Activated CD4-positive, alpha-beta memory T cell treated with anti-CD3 and anti-CD28 coated beads, Interleukin-2, amount 10 ng/mL, durations not matched to agents 7 days and 5 days (primary cell): ENCODE measurements around the gene SHISA5. TPM values are rescaled to one million over a fixed set of nuclear protein-coding genes. Genes with fewer than 3 reads are reported as not detected.
"Not testable (repeated sequence)": the region's sequence is repeated elsewhere in the genome, so short reads cannot be mapped to it uniquely, and the experiment has no call there.

Experiments
- CTCF ChIA-PET: fragments of 350-600 bp; sonication (Branson Sonifier 250); formaldehyde crosslinking; loops from one replicate; lab custom pipeline; 2021; ENCODE audit warnings: antibody characterized with exemption, inconsistent platforms; lab: Charles Lee
- POLR2A ChIA-PET: fragments of 350-600 bp; sonication (Branson Sonifier 250); formaldehyde crosslinking; loops from one replicate; lab custom pipeline; 2021; ENCODE audit warnings: antibody characterized with exemption; lab: Charles Lee
- DNase-seq: peaks from one replicate; pipeline ENCODE4 v3.0.0-alpha.2; 2020
- H3K27ac Mint-ChIP-seq: one replicate; pipeline ENCODE4 v1.8.0; 2021; ENCODE audit warnings: mild to moderate bottlenecking, mixed read lengths
- H3K27me3 Mint-ChIP-seq: one replicate; pipeline ENCODE4 v1.8.0; 2021; ENCODE audit warnings: mixed read lengths
- H3K36me3 Mint-ChIP-seq: one replicate; pipeline ENCODE4 v1.8.0; 2021; ENCODE audit warnings: low read depth, mixed read lengths
- H3K4me1 Mint-ChIP-seq: one replicate; pipeline ENCODE4 v1.8.0; 2021; ENCODE audit warnings: mixed read lengths
- H3K4me3 Mint-ChIP-seq: one replicate; pipeline ENCODE4 v1.8.0; 2021; ENCODE audit warnings: mild to moderate bottlenecking, mixed read lengths
- H3K9me3 Mint-ChIP-seq: one replicate; pipeline ENCODE4 v1.8.0; 2021; ENCODE audit warnings: mixed read lengths
- total RNA-seq, 2 experiments: library from RNA; stranded (reverse); gene quantifications; one replicate each; pipeline ENCODE4 v1.2.3, GENCODE V29; 2021

SHISA5 gene, protein sequence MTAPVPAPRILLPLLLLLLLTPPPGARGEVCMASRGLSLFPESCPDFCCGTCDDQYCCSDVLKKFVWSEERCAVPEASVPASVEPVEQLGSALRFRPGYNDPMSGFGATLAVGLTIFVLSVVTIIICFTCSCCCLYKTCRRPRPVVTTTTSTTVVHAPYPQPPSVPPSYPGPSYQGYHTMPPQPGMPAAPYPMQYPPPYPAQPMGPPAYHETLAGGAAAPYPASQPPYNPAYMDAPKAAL
- total RNA-seq: 100 to 1,000 TPM; 336 to 337 TPM

DNA sequence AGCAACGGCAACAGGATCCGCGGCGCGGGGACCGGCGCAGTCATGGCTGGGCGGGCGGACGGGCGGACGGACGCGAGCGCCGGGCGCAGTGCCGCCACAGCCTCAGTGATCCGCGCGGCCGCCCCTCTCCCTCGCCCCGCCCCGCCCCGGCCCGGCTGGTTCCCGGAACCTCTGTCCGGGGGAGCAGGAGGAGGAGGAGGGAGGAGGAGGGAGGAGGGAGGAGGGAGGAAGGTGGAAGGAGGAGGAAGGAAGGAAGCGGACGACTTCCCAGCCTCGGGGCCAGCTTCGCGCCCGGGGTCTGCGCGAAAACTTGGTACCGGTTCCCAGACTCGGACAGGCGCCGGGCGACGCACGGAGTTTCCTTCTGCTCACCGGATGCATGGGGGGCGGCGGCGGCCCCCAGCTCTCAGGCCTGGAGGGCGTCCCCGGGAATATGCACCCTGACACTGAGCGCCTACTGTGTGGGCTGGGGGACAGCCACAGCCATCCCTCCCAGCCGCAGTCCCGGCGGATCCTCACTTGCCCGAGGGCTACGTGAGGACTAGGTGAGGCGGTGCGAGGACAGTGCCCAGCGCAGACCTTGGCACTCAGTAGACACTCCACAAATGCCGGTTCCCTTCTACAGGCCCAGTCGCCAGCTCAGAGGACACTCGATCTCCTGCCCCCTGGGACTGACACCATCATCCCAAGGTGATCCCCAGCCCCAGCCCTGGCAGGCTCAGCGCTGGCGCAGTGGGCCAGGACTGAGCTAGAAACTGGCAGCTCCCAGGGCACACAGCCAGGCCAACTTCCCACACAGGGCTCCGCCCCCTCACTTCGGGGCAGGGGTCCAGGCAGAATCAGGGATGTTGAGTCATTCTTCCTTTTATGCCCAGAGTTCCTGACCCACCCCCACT lies at the start of gene SHISA5:
Gene SHISA5, minus strand, starts transcription at position 124 of the 896 bp plus-strand sequence. Its CDS starts 80 bp downstream, at position 44.
- peaks cover 72% of the 10 kb centered on the region for H3K4me1 Mint-ChIP-seq
- ChIA-PET POLR2A (interaction anchor here (0.8 to 3.5 kb wide), 13 partner anchors 12 to 103 kb away, joined by 3 to 33 read pairs (median 3); partner anchors contain the start of genes CCDC51 and TMA7), CTCF (interaction anchor here (1.0 to 4.9 kb wide), 5 partner anchors 11 to 68 kb away, joined by 3 to 43 read pairs (median 5); no protein-coding TSS in a partner anchor)

DNA sequence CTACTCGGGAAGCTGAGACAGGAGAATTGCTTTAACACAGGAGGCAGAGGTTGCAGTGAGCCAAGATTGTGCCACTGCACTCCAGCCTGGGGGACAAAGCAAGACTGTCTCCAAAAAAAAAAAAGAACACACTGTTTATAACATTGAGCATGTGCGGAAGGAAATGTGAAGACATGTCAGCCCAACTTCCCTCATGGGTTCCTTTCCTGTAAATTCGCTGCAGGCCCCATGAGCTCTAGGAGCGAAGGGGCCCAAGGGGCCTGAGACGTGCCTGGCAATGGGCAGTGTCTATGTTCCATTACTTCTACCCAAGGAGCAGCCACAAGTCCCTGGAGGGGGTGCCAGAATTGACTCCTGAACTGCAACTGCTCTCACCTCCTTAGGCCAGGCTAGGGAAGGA lies 49.4 kb upstream of the SHISA5 start:
- H3K4me3 Mint-ChIP-seq: no peak overlapping the region
- H3K36me3 Mint-ChIP-seq: peaks cover 27% of the 10 kb centered on the region
- POLR2A ChIA-PET: interaction anchor here (0.6 to 2.4 kb wide), 6 partner anchors 81 to 312 kb away, joined by 3 to 9 read pairs (median 4); partner anchors contain the start of genes ATRIP and ZNF589
- CTCF ChIA-PET: interaction anchor here (0.9 to 13.5 kb wide), 8 partner anchors 15 to 152 kb away, joined by 3 to 180 read pairs (median 4); partner anchors contain the start of genes ATRIP, CCDC51 and TMA7
- no peaks in the 10 kb centered on the region for H3K9me3 Mint-ChIP-seq
- DNase-seq: no peak
- no peaks in the 10 kb centered on the region for H3K27me3 Mint-ChIP-seq
- no peak overlapping the region for H3K27ac Mint-ChIP-seq
- peaks cover 33% of the 10 kb centered on the region for H3K4me1 Mint-ChIP-seq

More for the DNA sequence above, at the start of gene SHISA5:
- Mint-ChIP-seq H3K9me3 (no peaks in the 10 kb centered on the region), H3K27ac (peak within 1 kb of the TSS; percentile 71), H3K4me3 (peak within 1 kb of the TSS; percentile 79), H3K27me3 (no peaks in the 10 kb centered on the region), H3K36me3 (peaks cover 23% of the 10 kb centered on the region)
- DNase-seq: peak; percentile 67

- Mint-ChIP-seq H3K36me3 (peaks cover 31% of the 10 kb centered on the region), H3K4me1 (peaks cover 28% of the 10 kb centered on the region)
- CTCF ChIA-PET: interaction anchor here (0.7 to 13.5 kb wide), 10 partner anchors 8 to 152 kb away, joined by 3 to 180 read pairs (median 4); partner anchors contain the start of genes ATRIP, CCDC51 and TMA7
These were observed 48.4 kb upstream of the SHISA5 start for GRCh38 chr3:48552111-48552951.

DNA sequence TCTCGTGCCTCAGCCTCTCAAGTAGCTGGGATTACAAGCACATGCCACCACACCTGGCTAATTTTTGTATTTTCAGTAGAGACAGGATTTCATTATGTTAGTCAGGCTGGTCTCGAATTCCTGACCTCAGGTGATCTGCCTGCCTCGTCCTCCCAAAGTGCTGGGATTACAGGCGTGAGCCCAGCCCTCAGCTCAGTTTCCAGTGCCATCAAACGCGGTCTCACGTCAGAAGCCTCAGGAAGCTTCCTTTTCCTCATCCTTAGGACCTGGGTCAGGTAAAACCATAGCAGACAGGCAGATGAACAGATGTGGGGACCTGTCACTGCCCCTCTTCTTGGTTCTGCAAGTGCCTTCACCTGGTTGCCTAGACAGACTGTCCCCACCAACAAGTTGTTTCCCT lies 47.7 kb upstream of the SHISA5 start:
- H3K9me3 Mint-ChIP-seq, H3K27ac Mint-ChIP-seq: not testable (repeated sequence)

More at GRCh38 chr3:48552111-48552951, 48.4 kb upstream of the SHISA5 start:
- Mint-ChIP-seq H3K27me3 (no peaks in the 10 kb centered on the region), H3K9me3 (no peaks in the 10 kb centered on the region), H3K27ac (no peak overlapping the region), H3K4me3 (no peak overlapping the region)
- no peak for DNase-seq
- POLR2A ChIA-PET: interaction anchor here (0.9 to 2.4 kb wide), 3 partner anchors 80 to 113 kb away, joined by 4 to 9 read pairs (median 8); partner anchors contain the start of genes CCDC51 and TMA7

DNA sequence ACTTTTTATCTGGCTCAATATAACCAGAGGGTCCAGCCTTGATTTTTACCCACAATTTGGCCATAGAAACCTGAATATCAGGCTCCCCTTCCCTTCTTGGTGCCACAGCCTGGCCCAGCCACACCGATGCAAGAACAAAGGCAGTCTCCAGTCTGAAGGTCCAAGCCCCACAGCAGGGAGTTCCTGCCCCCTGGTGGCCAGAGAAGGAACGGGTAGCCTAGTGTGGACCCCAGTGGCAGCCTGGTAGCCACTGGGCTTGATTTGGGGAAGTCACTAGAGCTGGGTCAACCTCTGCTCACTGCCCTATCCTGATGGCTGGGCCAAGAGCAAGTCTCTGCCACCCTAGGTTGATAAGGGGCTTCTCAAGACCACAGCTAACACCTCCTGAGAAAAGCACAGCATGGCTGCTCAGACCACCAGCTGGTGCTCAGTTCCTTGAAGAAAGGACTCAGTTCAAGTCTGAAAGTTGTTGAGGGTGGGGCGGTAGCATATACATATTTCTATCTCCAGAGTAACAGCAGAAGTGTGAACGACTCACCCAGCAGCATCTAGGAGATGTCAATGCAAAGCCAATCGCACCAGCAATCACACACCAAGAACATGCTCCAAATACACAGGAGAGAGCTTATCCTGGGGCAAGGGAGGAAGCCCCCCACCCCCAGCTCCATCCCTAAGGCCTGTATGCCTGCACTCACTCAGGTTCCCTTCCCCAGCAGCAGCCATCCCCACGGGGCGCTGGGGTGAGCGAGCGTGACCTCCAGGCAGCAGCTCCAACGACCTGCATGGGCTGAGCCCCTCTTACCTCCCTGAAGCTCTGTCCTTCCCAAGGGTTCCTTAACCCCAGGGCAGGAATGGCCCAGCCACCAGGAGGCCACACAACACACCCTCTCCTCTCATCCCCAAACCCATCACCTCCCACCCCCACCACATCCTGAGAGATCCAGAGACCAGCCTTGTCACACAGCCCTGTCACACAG lies 45.0 kb upstream of the SHISA5 start:
- Mint-ChIP-seq H3K36me3 (peaks cover 36% of the 10 kb centered on the region), H3K27ac (no peak overlapping the region), H3K4me1 (peaks cover 8% of the 10 kb centered on the region), H3K27me3 (no peaks in the 10 kb centered on the region), H3K4me3 (no peak overlapping the region), H3K9me3 (no peaks in the 10 kb centered on the region)
- peak; percentile 87 for DNase-seq
- ChIA-PET POLR2A (interaction anchor here (0.8 to 2.9 kb wide), 11 partner anchors 9 to 309 kb away, joined by 3 to 24 read pairs (median 4); partner anchors contain the start of genes ATRIP, CCDC51, TMA7 and ZNF589), CTCF (interaction anchor here (0.6 to 13.5 kb wide), 34 partner anchors 9 to 295 kb away, joined by 3 to 180 read pairs (median 4); partner anchors contain the start of genes ATRIP, CCDC51, PFKFB4 and TMA7)

More for the DNA sequence above, 47.7 kb upstream of the SHISA5 start:
- H3K36me3 Mint-ChIP-seq: peaks cover 34% of the 10 kb centered on the region
- ChIA-PET POLR2A (interaction anchor here (0.9 kb wide), 1 partner anchor 112 kb away, joined by 4 read pairs; the partner anchor contains the start of genes CCDC51 and TMA7), CTCF (interaction anchor here (0.6 to 13.5 kb wide), 6 partner anchors 9 to 332 kb away, joined by 3 to 180 read pairs (median 6); no protein-coding TSS in a partner anchor)
- not testable (repeated sequence) for H3K4me3 Mint-ChIP-seq, H3K27me3 Mint-ChIP-seq, DNase-seq
- peaks cover 26% of the 10 kb centered on the region for H3K4me1 Mint-ChIP-seq

DNA sequence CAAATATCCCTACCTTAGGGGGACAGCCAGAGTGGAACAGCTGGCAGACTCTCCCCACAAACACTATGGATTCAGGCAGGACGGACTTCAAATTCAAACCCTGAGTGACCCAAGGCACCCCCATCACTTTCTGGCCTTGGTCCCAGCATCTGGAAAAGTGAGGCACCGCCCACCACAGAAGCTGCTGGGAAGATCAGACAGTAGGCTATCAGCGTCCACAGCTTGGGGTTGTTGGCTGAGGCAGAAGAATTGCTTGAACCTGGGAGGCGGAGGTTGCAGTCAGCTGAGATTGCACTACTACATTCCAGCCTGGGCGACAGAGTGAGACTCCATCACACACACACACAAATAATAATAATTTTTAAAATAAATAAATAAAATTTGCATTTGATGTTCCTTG lies 44.2 kb upstream of the SHISA5 start:
- H3K9me3 Mint-ChIP-seq: no peaks in the 10 kb centered on the region
- H3K27me3 Mint-ChIP-seq: no peaks in the 10 kb centered on the region
- H3K36me3 Mint-ChIP-seq: peaks cover 41% of the 10 kb centered on the region
- H3K4me1 Mint-ChIP-seq: peaks cover 5% of the 10 kb centered on the region
- no peak for DNase-seq
- H3K4me3 Mint-ChIP-seq: no peak overlapping the region
- ChIA-PET POLR2A (interaction anchor here (1.1 to 2.9 kb wide), 2 partner anchors 15 to 108 kb away, joined by 3 to 24 read pairs; partner anchors contain the start of genes CCDC51, TMA7 and UCN2), CTCF (interaction anchor here (0.9 to 13.5 kb wide), 11 partner anchors 10 to 148 kb away, joined by 3 to 180 read pairs (median 7); partner anchors contain the start of genes CCDC51, PFKFB4, TMA7 and UCN2)
- H3K27ac Mint-ChIP-seq: no peak overlapping the region

DNA sequence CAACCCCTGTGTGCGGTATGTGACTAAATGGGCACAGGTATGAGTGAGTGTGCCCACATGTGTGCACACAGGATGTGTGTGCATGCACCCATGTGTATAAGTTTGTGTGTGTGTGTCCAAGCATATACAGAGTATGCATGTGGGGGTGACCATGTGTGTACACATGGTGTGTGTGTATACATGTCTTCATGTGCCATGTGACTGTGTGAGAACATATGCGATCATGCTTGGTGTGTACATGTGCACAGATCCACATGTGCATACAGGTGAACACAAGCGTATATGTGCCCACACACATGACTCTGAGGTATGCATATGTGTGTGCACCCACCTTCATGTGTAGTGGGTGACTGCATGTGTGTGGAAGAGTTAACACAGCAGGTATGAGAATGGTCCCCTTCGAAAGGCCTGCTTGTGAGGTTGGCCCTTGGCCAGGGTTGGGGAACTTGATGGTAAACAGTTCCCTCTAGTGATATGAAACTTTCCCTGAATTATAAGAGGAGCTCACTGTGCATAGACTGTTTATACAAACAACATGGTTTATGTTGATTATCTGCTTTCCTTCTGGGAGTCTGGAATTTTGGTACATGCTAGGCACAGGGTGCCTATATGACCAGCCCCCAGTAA lies 42.3 kb upstream of the SHISA5 start:
- DNase-seq: no peak
- Mint-ChIP-seq H3K36me3 (peaks cover 46% of the 10 kb centered on the region), H3K27ac (no peak overlapping the region), H3K27me3 (no peaks in the 10 kb centered on the region), H3K4me1 (peaks cover 7% of the 10 kb centered on the region), H3K9me3 (no peaks in the 10 kb centered on the region), H3K4me3 (no peak overlapping the region)
- ChIA-PET CTCF (interaction anchor here (0.6 to 13.5 kb wide), 10 partner anchors 30 to 146 kb away, joined by 3 to 180 read pairs (median 6); partner anchors contain the start of genes CCDC51 and TMA7), POLR2A (interaction anchor here (1.2 kb wide), 1 partner anchor 80 kb away, joined by 4 read pairs; no protein-coding TSS in a partner anchor)

DNA sequence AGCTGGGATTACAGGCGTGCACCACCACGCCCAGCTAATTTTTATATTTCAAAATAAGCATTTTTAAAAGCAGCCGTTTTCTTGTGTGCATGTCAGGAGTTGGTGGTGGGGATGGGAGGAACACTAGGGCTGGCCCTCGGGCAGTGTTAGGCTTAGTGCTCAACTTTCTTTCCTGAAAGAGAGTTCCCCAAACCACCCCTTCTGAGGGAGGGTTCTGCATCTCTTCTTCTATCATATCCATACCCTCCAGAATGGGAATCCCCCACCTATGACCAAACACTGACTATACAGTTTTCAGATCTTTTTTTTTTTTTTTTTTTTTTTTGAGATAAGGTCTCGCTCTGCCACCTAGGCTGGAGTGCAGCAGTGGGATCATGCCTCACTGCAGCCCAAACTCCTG lies 40.2 kb upstream of the SHISA5 start:
- Mint-ChIP-seq H3K9me3 (no peaks in the 10 kb centered on the region), H3K27ac (no peak overlapping the region), H3K4me3 (no peak overlapping the region), H3K36me3 (peaks cover 43% of the 10 kb centered on the region), H3K4me1 (peaks cover 7% of the 10 kb centered on the region), H3K27me3 (no peaks in the 10 kb centered on the region)
- ChIA-PET POLR2A (no interaction called here), CTCF (interaction anchor here (0.6 to 1.8 kb wide), 3 partner anchors 14 to 108 kb away, joined by 3 to 19 read pairs (median 7); no protein-coding TSS in a partner anchor)
- DNase-seq: no peak

DNA sequence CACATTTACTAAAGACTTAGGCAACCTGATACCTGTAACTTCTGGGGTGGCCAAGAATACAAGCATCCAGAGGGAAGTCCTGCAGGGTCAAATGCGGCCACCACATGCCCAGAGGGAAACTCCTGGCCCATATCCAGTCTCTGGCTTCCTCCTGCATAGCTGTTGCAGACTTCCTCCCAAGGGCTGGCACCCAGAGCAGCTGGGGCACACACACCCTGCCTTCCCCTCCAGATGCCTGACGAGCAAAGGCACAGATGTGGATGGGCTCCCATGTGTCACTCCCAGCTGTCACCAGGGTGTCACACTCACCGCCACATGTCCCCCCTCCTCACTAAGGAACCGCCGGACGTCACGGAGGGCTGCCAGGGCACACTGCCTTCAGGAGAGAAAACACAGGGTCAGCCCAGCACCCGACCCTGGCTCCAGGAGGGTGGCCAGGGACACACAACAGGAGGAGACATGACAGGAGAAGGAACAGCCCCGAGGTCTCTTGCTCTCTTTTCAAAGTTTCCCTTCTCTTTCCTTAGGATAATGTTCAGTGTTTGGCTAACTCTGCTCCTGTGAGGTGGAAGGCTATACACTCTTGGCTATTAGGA lies 39.4 kb upstream of the SHISA5 start:
- DNase-seq: no peak
- ChIA-PET POLR2A (no interaction called here), CTCF (no interaction called here)
- H3K9me3 Mint-ChIP-seq: no peaks in the 10 kb centered on the region
- H3K27ac Mint-ChIP-seq: no peak overlapping the region
- no peak overlapping the region for H3K4me3 Mint-ChIP-seq
- peaks cover 2% of the 10 kb centered on the region for H3K4me1 Mint-ChIP-seq
- peaks cover 40% of the 10 kb centered on the region for H3K36me3 Mint-ChIP-seq
- H3K27me3 Mint-ChIP-seq: no peaks in the 10 kb centered on the region

DNA sequence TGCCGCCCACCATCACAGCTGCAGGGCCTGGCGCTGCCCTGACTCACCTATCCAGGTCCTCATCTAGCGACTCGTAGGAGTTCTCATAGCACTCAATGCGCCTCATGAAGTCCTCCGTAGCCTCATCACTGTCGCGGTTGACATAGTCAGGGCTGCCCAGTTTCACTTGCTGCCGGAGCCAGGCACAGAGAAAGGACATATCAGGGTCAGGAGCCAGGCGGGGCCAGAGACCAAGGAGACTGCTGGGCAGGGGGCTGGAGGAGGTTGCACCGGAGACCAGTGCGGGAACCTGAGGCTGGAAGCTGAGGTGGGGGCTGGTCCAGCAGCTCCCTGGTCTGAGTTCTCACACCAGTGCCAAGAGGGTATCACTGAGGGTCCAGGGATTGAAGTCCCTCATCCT lies 34.5 kb upstream of the SHISA5 start:
- Mint-ChIP-seq H3K27me3 (no peaks in the 10 kb centered on the region), H3K4me1 (peaks cover 10% of the 10 kb centered on the region), H3K36me3 (peaks cover 43% of the 10 kb centered on the region), H3K9me3 (no peaks in the 10 kb centered on the region), H3K27ac (no peak overlapping the region), H3K4me3 (no peak overlapping the region)
- DNase-seq: no peak
- ChIA-PET CTCF (no interaction called here), POLR2A (no interaction called here)
